Nucleus accumbens (tissue), 56 donors: ENCODE data around the gene LYST.
"Not testable (repeated sequence)": the region's sequence is repeated elsewhere in the genome, so short reads cannot be mapped to it uniquely, and the experiment has no call there.

Source experiments
- DNase-seq, 56 donors: peaks; one replicate each; lab custom pipeline; 2025; lab: John Stamatoyannopoulos, UW

The LYST gene

DNA sequence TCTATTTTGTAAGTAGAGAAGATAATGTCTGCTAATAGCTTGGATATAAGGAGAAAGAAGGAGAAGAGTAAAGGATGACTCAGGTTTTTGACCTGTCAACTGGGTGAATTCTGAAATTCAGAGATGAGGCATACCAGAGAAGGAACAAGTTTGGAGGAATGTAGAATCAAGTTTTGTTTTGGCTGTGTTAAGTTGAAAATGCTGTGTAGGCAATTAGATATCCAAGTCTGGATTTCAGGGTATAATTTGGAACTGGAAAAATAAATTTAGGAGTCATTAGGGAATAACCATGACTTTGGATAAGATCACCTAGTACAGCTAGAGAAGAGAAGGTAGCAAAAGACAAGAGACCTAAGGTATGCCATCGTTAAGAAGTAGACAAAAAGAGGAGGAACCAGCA lies 194.7 kb downstream of the LYST start:
- DNase-seq, result no peak

DNA sequence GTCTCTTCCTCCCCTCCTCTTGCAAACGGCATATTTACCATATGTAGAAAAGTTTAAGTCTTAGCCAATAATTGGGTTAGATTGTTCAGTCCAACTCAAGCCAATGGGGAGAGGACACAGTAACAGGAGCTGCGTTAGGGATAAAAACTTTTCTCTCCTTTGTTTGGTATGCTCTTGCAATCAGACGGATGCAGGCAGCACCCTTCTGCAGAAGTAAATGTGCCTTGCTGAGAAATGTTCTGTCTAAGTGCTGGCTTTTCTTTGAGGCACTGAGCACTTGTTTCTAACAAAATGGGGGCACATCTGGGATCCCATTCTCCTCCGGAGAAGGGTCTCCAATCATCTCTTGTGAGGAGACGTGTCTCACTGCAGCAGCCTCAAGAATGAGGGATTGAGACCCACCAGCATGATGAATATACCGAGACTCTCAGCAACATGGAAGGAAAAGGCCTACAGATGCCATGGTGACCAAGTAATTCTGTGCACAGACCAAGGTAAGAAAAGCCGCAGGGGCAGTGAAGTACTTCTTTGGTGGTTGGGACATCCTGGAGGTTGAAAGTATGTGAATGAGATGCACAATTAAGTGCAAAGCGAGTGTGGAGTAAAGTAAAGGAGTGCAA lies 196.4 kb downstream of the LYST start:
- no peak for DNase-seq

DNA sequence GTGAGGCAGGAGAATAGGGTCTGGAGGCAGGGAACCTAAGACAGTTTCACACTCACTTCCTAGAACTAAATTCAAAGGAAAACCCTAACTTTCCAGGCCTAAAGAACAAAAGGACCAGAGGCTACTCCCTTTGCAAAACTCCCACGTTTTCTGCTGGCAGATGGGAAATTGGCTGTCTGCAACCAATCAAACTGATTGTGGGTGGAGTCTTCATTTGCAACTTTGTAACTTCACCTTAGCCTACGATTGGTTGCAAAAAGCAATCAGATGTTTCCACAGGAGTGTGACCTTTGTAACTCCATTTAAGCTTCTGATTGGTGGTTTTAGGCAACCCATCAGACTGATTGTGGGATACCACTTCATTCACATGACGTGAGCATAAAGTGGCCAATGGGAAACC lies 197.4 kb downstream of the LYST start:
- DNase-seq, result no peak

DNA sequence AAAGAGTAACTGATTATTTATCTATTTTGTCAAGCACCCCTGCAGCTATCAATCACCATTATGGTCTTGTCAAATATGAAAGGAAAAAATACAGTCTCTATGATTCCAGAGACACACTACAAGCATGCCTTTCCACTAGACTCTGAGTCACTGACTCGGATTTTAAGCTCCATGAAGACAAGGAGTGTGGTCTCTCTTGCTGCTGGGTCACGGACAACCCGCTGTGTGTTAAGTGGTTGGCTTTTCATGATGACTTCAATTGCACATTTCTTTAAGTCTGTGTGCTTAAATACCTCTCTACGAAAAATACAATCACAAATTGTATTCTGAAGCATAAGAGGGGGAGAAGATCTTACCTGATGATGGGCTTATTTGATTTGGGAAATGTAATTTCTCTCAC lies 203.1 kb downstream of the LYST start:
- DNase-seq, result no peak

DNA sequence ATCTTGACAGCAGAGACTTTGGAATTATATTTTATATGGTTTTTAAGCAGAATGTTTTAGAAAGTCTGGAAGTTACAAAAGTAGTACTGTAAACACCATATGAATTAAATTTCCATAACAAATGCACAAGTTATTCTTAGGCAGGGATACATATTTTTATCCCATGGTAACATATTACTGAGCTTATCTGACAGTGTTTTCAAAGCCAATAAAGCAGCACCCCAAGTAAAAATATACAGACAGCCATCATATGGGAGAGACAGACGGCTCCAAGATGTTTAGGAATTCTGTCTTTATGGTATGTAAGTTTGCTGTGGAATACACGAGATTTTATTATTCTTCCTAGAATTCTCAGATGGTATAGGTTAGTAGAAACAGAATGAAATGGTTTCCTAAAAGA lies 205.1 kb downstream of the LYST start:
- DNase-seq, result no peak

DNA sequence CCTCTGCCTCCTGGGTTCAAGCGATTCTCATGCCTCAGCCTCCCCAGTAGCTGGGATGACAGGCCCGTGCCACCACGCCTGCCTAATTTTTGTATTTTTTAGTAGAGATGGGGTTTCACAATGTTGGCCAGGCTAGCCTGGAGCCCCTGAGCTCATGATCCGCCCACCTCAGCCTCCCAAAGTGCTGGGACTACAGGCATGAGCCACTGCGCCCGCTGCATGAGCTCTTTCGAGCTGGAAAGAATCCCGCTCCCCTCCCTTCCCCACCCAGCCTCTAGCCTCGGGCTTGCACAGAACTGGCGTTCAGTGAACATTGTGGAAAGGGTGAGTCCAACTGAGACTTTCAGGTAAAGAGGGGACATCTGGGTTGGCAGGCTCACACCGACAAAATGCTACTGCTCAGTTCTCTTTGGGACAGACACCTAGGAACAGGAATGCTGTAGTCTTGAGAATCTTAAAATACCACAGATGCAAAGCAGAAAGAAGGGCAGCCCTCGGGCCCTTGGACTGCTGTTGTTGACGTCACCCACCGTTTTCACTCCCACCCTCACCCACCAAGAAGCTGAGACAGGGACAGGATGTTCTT lies 207.4 kb downstream of the LYST start:
- no peak for DNase-seq

DNA sequence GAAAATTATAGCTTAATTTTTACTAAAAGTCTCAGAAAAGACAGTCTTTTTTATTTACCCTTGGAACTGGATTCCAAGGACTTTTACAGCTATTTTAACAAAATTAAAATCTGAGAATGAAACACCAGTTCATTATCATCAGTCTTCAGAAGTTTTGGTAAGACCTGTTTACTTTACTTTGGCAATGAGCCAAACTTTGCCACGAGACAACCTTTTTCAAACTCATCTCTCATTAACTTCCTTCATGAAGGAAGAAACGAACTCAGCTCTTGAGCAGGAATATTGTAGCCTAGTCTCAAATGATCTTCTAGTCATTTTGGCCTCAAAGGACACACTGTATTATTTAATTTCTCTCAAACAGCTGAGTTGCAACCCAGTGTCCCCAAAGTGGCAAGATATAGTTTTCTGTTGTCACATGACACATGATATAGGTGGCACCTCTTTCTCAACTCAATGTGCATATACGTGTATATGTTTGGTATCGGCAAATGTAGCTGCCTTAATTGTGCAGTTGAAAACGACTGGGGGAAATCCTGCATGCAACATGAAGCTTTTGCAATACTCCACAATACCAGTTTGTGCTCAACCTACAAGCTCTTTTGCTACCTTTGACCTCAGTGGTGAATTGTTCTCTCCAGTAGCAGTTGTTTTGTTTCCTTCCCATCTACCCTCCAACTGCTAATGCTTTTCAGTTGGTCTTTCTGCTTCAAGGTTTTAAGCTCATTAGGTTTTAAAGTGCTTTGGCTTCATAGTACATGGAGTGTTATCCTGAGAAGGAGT lies 208.8 kb downstream of the LYST start:
- no peak for DNase-seq

DNA sequence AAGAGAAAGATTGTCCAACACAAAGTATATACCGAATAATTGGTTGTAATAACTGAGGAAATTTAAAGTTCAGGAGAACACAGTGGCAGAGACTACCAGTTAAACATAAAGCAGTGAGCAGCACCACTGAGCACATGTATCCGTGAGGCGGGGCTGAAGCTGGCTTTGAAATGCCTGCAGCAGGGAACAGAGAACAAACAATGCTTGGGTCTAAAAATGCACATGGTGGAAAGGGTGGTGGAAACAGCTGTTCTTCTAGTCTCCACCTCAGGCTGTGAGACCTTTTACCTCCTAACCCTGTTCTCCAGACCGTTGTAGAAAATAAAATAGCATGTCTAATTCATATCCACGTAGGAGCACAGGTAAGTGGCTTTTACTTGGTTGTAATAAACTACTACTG lies 209.4 kb downstream of the LYST start:
- no peak for DNase-seq

DNA sequence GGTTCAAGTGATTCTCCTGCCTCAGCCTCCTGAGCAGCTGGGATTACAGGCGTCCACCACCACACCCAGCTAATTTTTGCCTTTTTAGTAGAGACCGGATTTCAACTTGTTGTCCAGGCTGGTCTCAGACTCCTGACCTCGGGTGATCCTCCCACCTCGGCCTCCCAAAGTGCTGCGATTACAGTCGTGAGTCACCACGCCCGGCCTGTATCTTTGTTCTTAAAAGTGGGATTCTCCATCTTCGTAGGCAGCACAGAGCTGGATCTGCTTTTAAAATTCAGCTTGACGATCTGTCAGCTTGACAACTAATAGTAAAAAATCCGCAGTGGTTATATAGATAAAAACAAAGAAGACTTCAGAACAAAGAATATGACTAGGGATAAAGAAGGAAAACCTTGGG lies 214.3 kb downstream of the LYST start:
- DNase-seq, result peak in 1 of 56 donors; percentile 7

DNA sequence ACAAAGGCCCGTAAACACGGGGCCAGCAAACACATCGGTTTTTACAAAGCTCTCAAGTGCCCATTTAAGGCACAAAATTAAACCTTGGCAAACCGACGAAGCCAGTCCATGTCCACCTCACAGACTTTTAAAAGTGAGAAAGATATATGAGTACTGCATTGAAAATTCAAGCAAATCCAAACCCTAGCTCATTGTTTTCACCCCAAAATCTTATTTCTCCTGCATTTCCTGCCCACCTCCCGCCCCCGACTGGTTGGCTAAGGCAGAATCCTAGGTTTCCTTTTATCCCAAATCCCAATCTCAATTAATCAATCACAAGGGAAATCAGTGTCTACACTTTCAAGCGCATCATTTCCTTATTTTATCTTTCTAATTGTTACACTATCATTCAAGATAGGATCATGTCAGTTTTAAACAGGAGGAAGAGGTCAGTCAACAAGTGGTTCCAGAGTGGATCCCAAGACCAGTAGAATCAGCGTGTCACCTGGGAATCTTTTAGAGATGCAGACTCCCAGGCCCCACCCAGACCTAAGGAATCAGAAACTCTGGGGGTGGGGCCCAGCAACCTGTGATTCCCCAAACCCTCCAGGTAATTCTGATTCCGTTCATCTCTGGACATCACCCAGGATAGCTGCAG lies 215.4 kb downstream of the LYST start:
- DNase-seq, result no peak

DNA sequence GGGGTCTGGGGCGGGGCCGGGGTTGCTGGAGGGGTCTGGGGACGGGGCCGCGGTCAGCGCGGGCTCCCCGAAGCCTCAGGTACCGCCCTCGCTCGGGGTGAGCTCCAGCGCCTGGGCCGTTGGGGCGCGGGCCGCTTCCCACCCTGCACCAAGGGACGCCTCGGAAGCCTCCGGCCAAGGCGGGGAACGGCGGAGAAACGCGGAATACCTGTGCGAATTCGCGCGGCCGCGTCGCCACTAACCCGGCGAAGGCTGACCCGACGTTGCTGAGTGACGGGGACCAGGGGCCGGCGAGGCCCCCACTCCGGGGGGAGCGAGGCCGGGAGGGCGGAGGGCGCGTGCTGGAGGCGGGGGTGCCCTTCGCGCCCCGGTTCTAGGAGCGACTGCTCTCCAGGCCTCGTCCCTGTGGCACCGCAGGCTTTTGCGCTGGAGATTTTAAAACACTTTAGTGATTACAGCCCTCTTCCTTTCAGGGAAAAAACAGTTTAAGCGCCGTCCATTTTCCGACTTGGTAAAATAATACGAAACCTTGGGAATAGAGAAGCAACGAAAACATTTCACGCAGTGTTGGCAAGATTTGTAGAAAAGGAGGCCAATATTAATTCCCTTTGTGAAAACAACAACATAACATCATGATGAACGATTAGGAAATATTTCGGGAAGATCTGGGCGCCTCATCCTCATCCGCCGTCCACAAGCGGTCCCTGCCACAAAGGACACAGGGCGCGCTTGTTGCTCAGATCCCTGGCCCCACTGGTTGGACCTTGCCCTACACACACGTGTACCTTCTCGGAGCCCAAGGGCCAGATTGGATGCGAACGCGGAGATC lies 216.2 kb downstream of the LYST start:
- DNase-seq, result peak in 2 of 56 donors; percentile 14 to 37

DNA sequence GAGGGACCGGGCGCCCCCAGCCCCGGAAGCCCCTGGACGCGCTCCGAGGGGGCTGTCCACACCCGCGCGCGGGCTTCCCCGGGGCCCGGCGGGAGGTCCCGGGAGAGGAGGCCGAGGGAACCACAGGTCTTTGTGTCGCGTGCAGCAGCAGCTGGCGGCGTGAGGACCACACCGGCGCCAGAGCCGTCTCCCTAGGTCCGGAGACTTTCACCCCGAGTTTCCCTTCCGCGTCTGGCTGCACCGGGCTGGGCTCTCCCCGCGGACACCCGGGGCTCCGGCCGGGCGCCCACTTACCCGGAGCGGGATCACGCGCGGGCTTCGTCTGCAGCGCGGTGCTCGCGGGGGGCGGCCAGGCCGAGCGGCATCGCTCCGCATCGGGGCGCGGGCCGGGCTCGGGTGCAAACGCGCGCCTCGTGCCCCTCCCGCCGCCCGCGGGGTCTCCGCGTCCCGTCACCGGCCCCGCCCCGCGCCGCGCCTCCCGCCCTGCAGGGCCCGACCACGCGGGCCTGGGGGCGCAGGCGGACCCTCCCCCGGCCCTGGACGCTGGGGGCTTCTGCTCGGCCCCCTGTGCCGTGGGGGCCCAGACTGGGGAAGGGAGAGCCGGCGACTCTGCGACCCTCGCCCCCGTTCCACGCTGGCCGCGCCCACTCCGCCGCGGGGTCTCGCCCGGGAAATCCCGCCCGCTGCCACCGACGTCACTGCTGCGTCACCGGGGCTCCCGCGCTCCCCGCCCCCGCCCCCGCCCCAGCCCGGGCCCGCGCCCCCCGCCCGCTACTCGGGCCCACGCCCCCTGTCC lies 217.1 kb downstream of the LYST start, which contains the start of gene GNG4:
Gene GNG4 (minus strand): TSS at position 417 of the 796 bp plus-strand sequence. CDS start 65,946 bp downstream, outside the sequence.
- peak in 11 of 56 donors; percentile 8 to 52 (median 25) for DNase-seq

DNA sequence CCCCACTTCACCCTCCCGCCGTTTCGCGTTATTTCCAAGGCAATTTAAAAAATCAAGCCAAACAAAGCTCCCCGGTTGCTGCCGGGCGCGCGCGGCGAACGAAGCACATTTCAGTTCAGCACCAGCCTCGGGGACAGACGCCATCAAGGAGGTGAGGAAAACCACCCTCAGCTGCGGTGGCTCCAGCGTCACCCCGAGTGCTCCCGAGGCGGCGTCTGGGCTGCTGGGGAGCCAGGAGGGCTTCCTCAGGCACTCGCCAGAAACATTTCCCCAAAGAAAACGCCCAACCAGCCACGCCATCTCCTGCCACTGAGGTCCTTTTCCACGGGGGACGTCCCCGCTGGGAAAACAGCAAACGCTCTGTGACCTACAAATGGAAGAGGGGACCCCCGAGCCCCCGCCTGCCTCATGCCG lies 217.7 kb downstream of the LYST start:
- DNase-seq, result peak in 13 of 56 donors; percentile 11 to 44 (median 19)

DNA sequence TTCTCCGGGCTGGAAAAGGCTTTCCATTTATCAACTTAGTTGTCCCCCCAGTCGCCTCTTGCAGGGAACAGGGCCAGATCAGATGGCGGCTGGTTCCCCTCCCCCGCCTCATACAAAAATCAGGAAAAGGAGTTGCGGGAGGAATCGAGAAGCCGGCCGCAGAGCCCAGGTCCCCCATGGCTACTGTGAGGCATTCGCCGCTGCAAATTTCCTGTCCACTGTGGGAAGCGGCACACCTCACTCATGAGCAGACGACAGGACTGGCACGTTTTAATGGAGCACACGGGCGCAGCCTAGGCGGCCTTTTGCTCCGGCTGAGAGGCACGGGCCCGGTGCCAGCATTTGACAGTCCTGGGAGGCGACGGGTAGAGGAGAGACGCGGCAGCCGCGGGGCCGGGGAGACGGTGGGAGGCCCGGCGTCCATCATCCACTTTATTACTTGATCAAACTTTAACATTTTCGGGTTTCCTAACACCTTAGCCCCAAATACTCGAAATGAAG lies 218.2 kb downstream of the LYST start:
- peak in 3 of 56 donors; percentile 3 to 28 (median 13) for DNase-seq

DNA sequence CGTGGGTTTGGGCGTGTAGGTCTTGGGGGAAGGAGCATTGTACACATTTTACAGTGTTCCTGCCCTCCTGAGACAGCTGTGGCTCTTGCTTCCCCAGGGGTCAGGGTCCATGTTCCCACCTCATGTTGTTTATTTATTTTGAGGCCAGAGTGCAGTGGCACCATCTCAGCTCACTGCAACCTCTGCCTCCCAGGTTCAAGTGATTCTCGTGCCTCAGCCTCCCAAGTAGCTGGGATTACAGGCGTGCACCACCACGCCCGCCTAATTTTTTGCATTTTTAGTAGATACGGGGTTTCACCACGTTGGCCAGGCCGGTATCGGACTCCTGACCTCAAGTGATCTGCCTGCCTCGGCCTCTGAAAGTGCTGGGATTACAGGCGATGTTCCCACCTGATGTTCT lies 219.2 kb downstream of the LYST start:
- DNase-seq, result not testable (repeated sequence)

DNA sequence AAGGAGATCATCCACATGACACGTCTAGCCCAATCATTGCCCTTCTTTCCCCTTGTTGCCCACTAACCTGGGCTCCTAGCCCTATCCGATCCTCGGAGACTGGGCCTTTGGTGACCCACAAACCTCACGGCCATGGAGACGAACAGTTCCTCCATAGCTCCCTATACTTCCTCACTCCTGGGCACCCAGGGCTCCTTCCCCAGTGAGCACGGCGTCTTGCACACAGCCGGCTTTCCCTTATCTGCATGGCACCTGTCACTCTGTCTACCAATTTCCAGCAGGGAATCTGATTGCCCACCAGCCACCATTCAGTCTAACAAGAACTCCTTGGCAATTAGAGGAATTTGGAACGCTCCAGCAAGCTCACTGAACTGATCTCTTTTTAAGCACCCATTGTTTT lies 220.2 kb downstream of the LYST start:
- DNase-seq, result peak in 1 of 56 donors; percentile 7

DNA sequence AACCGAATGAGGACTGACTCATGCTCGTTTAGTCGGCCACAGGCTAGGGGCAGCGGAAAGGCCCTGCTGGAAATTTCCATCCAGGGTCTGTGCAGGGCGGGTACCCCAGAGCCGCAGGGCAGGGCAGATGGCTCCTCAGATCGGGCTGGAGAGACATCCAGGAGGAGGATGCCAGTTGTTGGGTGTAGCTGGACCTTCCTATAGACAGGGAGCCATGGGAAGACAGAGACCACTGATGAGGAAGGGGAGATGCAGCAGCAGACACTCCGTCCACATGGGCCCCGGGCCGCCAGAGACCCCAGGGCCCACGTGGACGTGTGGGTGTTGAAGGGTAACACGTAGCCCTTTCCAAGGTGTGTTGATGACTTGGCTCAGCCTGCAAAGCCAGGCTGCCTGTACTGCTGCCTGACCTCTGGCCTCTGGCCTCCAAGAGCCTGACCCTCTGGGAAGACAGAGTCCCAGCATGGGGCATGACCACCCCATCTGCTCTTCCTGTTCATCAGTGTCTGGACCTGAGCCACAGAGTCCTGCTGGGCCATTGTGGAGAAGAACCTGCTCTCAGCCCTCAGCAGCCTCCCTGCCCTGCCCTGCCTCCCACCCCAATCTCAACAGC lies 221.9 kb downstream of the LYST start:
- no peak for DNase-seq

DNA sequence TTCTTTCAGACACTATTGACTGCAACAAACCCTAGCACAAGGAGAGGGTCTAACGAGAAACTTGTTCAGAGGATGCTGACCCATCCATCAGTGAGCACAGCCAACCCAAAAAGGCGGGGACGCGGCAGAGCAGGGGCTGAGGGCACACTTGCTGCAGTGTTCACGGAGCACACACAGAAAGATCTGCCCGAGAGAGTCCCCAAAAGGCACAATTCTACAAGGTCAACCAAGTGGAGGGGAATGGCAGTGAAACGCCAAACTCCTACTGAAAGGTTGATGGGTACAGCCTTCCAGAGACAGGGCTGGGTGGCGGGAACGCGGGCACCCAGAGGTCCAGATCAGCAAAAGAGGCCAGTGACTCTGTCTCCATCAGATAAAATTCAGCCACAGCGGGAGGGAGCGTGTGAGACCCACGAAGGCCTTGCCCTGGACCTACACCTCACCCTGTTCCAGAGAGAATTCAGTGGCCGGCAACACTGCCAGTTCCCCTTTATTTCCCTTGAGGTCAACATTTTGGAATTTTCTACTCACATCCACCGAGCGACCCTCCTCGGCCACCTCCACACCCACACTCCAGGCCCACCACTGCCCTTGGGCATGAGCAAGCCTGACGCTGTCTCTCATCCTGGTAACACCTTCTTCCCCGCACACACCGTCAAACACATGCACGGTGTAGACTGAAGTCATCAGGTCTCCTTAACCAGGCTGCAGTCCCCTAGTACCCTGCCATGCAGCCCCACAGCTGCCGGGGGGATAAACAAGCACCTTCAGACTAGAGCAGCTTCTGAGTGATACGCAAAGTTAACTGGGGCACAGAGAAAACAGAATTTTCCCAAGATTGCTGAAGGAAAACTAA lies 222.6 kb downstream of the LYST start:
- no peak for DNase-seq
